Measurements from ENCODE around the gene PCNT.
A peak's percentile ranks its signal among the peaks of the same experiment; 100 is the strongest.
"Not testable (repeated sequence)": the region's sequence is repeated elsewhere in the genome, so short reads cannot be mapped to it uniquely, and the experiment has no call there.

Gene PCNT

GRCh38 chr21:46435786-46436227 lies 111.9 kb downstream of the PCNT start:
- Mint-ChIP-seq H3K27ac (no peak overlapping the region), H3K4me3 (no peak overlapping the region), H3K4me1 (peaks cover 13% of the 10 kb centered on the region), H3K9me3 (no peaks in the 10 kb centered on the region), H3K36me3 (peaks cover 90% of the 10 kb centered on the region)
- ATAC-seq (no peak), DNase-seq (ENCODE audit: low spot score in 2 of 2) (no peak)

GRCh38 chr21:46436621-46437020 lies 112.7 kb downstream of the PCNT start:
- peak overlapping the region; percentile 75 for H3K27ac Mint-ChIP-seq
- H3K9me3 Mint-ChIP-seq: no peaks in the 10 kb centered on the region
- H3K4me3 Mint-ChIP-seq: no peak overlapping the region
- H3K36me3 Mint-ChIP-seq: peaks cover 93% of the 10 kb centered on the region
- DNase-seq (ENCODE audit: low spot score in 2 of 2) (no peak), ATAC-seq (no peak)
- peaks cover 11% of the 10 kb centered on the region for H3K4me1 Mint-ChIP-seq

GRCh38 chr21:46437096-46437498 lies 113.1 kb downstream of the PCNT start:
- Mint-ChIP-seq H3K27ac (peak overlapping the region; percentile 75), H3K4me3 (no peak overlapping the region), H3K4me1 (peaks cover 6% of the 10 kb centered on the region), H3K9me3 (no peaks in the 10 kb centered on the region), H3K36me3 (peaks cover 93% of the 10 kb centered on the region)
- ATAC-seq (no peak), DNase-seq (ENCODE audit: low spot score in 2 of 2) (no peak)

GRCh38 chr21:46437511-46437910 lies 113.6 kb downstream of the PCNT start:
- Mint-ChIP-seq H3K9me3 (no peaks in the 10 kb centered on the region), H3K27ac (peak overlapping the region; percentile 75), H3K36me3 (peaks cover 93% of the 10 kb centered on the region), H3K4me3 (no peak overlapping the region), H3K4me1 (peaks cover 6% of the 10 kb centered on the region)
- no peak for DNase-seq (ENCODE audit: low spot score in 2 of 2)
- ATAC-seq: no peak

GRCh38 chr21:46438241-46438640 lies 114.3 kb downstream of the PCNT start:
- ATAC-seq: no peak
- Mint-ChIP-seq H3K4me3 (no peak overlapping the region), H3K27ac (no peak overlapping the region), H3K9me3 (no peaks in the 10 kb centered on the region), H3K4me1 (peaks cover 6% of the 10 kb centered on the region), H3K36me3 (peaks cover 93% of the 10 kb centered on the region)
- DNase-seq (ENCODE audit: low spot score in 2 of 2): no peak

- Mint-ChIP-seq H3K4me3 (no peak overlapping the region), H3K27ac (no peak overlapping the region), H3K9me3 (no peaks in the 10 kb centered on the region), H3K36me3 (peaks cover 95% of the 10 kb centered on the region), H3K4me1 (peaks cover 6% of the 10 kb centered on the region)
- no peak for DNase-seq (ENCODE audit: low spot score in 2 of 2)
- ATAC-seq: no peak
These were observed 116.0 kb downstream of the PCNT start for GRCh38 chr21:46439906-46440305.

- Mint-ChIP-seq H3K4me1 (peaks cover 6% of the 10 kb centered on the region), H3K9me3 (no peaks in the 10 kb centered on the region), H3K27ac (no peak overlapping the region), H3K36me3 (peaks cover 95% of the 10 kb centered on the region), H3K4me3 (no peak overlapping the region)
- no peak for DNase-seq (ENCODE audit: low spot score in 2 of 2)
- no peak for ATAC-seq
These were observed 117.4 kb downstream of the PCNT start for GRCh38 chr21:46441331-46441730.

- ATAC-seq (no peak), DNase-seq (ENCODE audit: low spot score in 2 of 2) (no peak)
- H3K4me3 Mint-ChIP-seq: no peak overlapping the region
- peak overlapping the region; percentile 72 for H3K27ac Mint-ChIP-seq
- peaks cover 88% of the 10 kb centered on the region for H3K36me3 Mint-ChIP-seq
- H3K9me3 Mint-ChIP-seq: no peaks in the 10 kb centered on the region
- H3K4me1 Mint-ChIP-seq: peaks cover 4% of the 10 kb centered on the region
These were observed 118.1 kb downstream of the PCNT start for GRCh38 chr21:46441961-46442498.

GRCh38 chr21:46442938-46443337 lies 119.0 kb downstream of the PCNT start:
- Mint-ChIP-seq H3K4me1 (peaks cover 5% of the 10 kb centered on the region), H3K9me3 (no peaks in the 10 kb centered on the region), H3K4me3 (no peak overlapping the region), H3K36me3 (peaks cover 79% of the 10 kb centered on the region), H3K27ac (peak overlapping the region; percentile 72)
- no peak for ATAC-seq
- DNase-seq (ENCODE audit: low spot score in 2 of 2): no peak

GRCh38 chr21:46443910-46444309 lies 120.0 kb downstream of the PCNT start:
- peaks cover 4% of the 10 kb centered on the region for H3K9me3 Mint-ChIP-seq
- no peak for ATAC-seq
- peak overlapping the region; percentile 72 for H3K27ac Mint-ChIP-seq
- H3K4me1 Mint-ChIP-seq: peaks cover 5% of the 10 kb centered on the region
- no peak for DNase-seq (ENCODE audit: low spot score in 2 of 2)
- no peak overlapping the region for H3K4me3 Mint-ChIP-seq
- H3K36me3 Mint-ChIP-seq: peaks cover 77% of the 10 kb centered on the region

GRCh38 chr21:46448108-46448507 lies 124.2 kb downstream of the PCNT start:
- no peak for DNase-seq (ENCODE audit: low spot score in 2 of 2)
- Mint-ChIP-seq H3K4me3 (no peak overlapping the region), H3K36me3 (peaks cover 35% of the 10 kb centered on the region), H3K4me1 (peaks cover 5% of the 10 kb centered on the region), H3K27ac (peak overlapping the region; percentile 26), H3K9me3 (peaks cover 4% of the 10 kb centered on the region)
- no peak for ATAC-seq

- H3K9me3 Mint-ChIP-seq; DNase-seq (ENCODE audit: low spot score in 2 of 2); H3K4me1 Mint-ChIP-seq; H3K27ac Mint-ChIP-seq; ATAC-seq; H3K4me3 Mint-ChIP-seq: not testable (repeated sequence)
- peaks cover 28% of the 10 kb centered on the region for H3K36me3 Mint-ChIP-seq
These were observed 124.9 kb downstream of the PCNT start for GRCh38 chr21:46448855-46449254.

- DNase-seq (ENCODE audit: low spot score in 2 of 2) (no peak), ATAC-seq (no peak)
- Mint-ChIP-seq H3K36me3 (peaks cover 28% of the 10 kb centered on the region), H3K27ac (no peak overlapping the region), H3K4me3 (no peak overlapping the region), H3K9me3 (peaks cover 4% of the 10 kb centered on the region), H3K4me1 (peaks cover 26% of the 10 kb centered on the region)
These were observed 128.8 kb downstream of the PCNT start for GRCh38 chr21:46452710-46453109.

GRCh38 chr21:46454142-46454541 lies 130.2 kb downstream of the PCNT start:
- ATAC-seq (no peak), DNase-seq (ENCODE audit: low spot score in 2 of 2) (no peak)
- Mint-ChIP-seq H3K4me1 (peaks cover 28% of the 10 kb centered on the region), H3K4me3 (no peak overlapping the region), H3K9me3 (no peaks in the 10 kb centered on the region), H3K27ac (no peak overlapping the region), H3K36me3 (peaks cover 20% of the 10 kb centered on the region)

GRCh38 chr21:46454634-46455390 lies 130.9 kb downstream of the PCNT start:
- no peak overlapping the region for H3K27ac Mint-ChIP-seq
- peaks cover 26% of the 10 kb centered on the region for H3K36me3 Mint-ChIP-seq

More at GRCh38 chr21:46454634-46455390, 130.9 kb downstream of the PCNT start:
- Mint-ChIP-seq H3K4me3 (no peak overlapping the region), H3K9me3 (no peaks in the 10 kb centered on the region), H3K4me1 (peaks cover 28% of the 10 kb centered on the region)
- DNase-seq (ENCODE audit: low spot score in 2 of 2) (no peak), ATAC-seq (no peak)

All from stimulated activated effector memory CD8-positive, alpha-beta T cell treated with anti-CD3 and anti-CD28 coated beads, Interleukin-12 subunit alpha, Interleukin-12 subunit beta, amount 100 ng/mL, for 72 hours (primary cell).